NCI-H82 (cell line): ENCODE results near the gene FAM47E.
"Not testable (repeated sequence)": the region's sequence is repeated elsewhere in the genome, so short reads cannot be mapped to it uniquely, and the experiment has no call there.

Source experiments
- DNase-seq: peaks from one replicate; lab custom pipeline; 2025; lab: John Stamatoyannopoulos, UW

Gene FAM47E

GRCh38 chr4:76224171-76224570, 27.4 kb upstream of the FAM47E start:
- no peak for DNase-seq

GRCh38 chr4:76226418-76226817, 25.1 kb upstream of the FAM47E start:
- DNase-seq: no peak

- DNase-seq: no peak
Observed at GRCh38 chr4:76232681-76233080, 18.8 kb upstream of the FAM47E start.

GRCh38 chr4:76233083-76233482, 18.4 kb upstream of the FAM47E start:
- no peak for DNase-seq

- no peak for DNase-seq
Observed at GRCh38 chr4:76233529-76233928, 18.0 kb upstream of the FAM47E start.

- DNase-seq: no peak
Observed at GRCh38 chr4:76233967-76234678, 17.4 kb upstream of the FAM47E start.

GRCh38 chr4:76234679-76235044, 16.9 kb upstream of the FAM47E start:
- no peak for DNase-seq

GRCh38 chr4:76235407-76235806, 16.1 kb upstream of the FAM47E start:
- peak; percentile 38 for DNase-seq

GRCh38 chr4:76235915-76236314, 15.6 kb upstream of the FAM47E start:
- no peak for DNase-seq

- DNase-seq: no peak
Observed at GRCh38 chr4:76238236-76238635, 13.3 kb upstream of the FAM47E start.

GRCh38 chr4:76238701-76239100, 12.8 kb upstream of the FAM47E start:
- DNase-seq: no peak

- DNase-seq: no peak
Observed at GRCh38 chr4:76240236-76240635, 11.3 kb upstream of the FAM47E start.

GRCh38 chr4:76243877-76244276, 7.6 kb upstream of the FAM47E start:
- not testable (repeated sequence) for DNase-seq

GRCh38 chr4:76246025-76246424, 5.5 kb upstream of the FAM47E start:
- no peak for DNase-seq

GRCh38 chr4:76246852-76247251, 4.7 kb upstream of the FAM47E start:
- DNase-seq: no peak

GRCh38 chr4:76250962-76251361, 559 bp upstream of the FAM47E start:
- DNase-seq: no peak

- DNase-seq: no peak
Observed at GRCh38 chr4:76252271-76252653, 741 bp downstream of the FAM47E start.

- no peak for DNase-seq
Observed at GRCh38 chr4:76253511-76253910, 2.0 kb downstream of the FAM47E start.

GRCh38 chr4:76256032-76256431, 4.5 kb downstream of the FAM47E start:
- no peak for DNase-seq

- no peak for DNase-seq
Observed at GRCh38 chr4:76256968-76257367, 5.4 kb downstream of the FAM47E start.

- no peak for DNase-seq
Observed at GRCh38 chr4:76257824-76258223, 6.3 kb downstream of the FAM47E start.

GRCh38 chr4:76260571-76260970, 9.1 kb downstream of the FAM47E start:
- no peak for DNase-seq

- DNase-seq: no peak
Observed at GRCh38 chr4:76265631-76266218, 14.2 kb downstream of the FAM47E start.

- DNase-seq: no peak
Observed at GRCh38 chr4:76266627-76267026, 15.1 kb downstream of the FAM47E start.
